Left hindlimb (tissue), 1 donor: Measurements from ENCODE around the gene OR52E6.

Experiments used
- DNase-seq: peaks from one replicate; pipeline ENCODE4 v3.0.0-alpha.2; 2018

Gene OR52E6

GRCh38 chr11:5796541-5796940 is 45.2 kb downstream of the OR52E6 start:
- no peak for DNase-seq

GRCh38 chr11:5791165-5791564 is 50.5 kb downstream of the OR52E6 start, which contains the start of gene OR52N1:
Gene OR52N1, minus strand, starts transcription at chr11:5791265. Its CDS starts 2,449 bp downstream, at chr11:5788816.
- no peak for DNase-seq
